ENCODE results near the gene FAM180B. TPM values are rescaled to one million over a fixed set of nuclear protein-coding genes. Genes with fewer than 3 reads are reported as not detected.

The FAM180B gene
- total and polyA plus RNA-seq, 2 of the 8 experiments (the other 6 are each of a cell fraction or from before 2014, with no cell fraction given) = 0.09 TPM; not detected in 1

DNA sequence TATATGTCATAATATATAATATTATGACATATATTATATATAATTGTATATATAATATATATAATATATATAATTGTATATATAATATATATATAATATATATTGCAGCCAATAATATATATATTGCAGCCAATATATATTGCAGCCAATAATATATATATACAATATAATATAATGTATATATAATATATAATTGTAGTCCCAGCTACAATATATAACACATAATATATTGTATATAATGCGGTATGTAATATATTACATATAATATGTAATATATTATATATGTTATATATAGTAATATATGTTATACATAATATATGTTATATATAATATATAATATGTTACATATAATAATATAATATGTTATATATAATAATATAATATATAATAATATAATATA, 27.8 kb upstream of the FAM180B start (continued):
- TF ChIP-seq, protein P1, sequence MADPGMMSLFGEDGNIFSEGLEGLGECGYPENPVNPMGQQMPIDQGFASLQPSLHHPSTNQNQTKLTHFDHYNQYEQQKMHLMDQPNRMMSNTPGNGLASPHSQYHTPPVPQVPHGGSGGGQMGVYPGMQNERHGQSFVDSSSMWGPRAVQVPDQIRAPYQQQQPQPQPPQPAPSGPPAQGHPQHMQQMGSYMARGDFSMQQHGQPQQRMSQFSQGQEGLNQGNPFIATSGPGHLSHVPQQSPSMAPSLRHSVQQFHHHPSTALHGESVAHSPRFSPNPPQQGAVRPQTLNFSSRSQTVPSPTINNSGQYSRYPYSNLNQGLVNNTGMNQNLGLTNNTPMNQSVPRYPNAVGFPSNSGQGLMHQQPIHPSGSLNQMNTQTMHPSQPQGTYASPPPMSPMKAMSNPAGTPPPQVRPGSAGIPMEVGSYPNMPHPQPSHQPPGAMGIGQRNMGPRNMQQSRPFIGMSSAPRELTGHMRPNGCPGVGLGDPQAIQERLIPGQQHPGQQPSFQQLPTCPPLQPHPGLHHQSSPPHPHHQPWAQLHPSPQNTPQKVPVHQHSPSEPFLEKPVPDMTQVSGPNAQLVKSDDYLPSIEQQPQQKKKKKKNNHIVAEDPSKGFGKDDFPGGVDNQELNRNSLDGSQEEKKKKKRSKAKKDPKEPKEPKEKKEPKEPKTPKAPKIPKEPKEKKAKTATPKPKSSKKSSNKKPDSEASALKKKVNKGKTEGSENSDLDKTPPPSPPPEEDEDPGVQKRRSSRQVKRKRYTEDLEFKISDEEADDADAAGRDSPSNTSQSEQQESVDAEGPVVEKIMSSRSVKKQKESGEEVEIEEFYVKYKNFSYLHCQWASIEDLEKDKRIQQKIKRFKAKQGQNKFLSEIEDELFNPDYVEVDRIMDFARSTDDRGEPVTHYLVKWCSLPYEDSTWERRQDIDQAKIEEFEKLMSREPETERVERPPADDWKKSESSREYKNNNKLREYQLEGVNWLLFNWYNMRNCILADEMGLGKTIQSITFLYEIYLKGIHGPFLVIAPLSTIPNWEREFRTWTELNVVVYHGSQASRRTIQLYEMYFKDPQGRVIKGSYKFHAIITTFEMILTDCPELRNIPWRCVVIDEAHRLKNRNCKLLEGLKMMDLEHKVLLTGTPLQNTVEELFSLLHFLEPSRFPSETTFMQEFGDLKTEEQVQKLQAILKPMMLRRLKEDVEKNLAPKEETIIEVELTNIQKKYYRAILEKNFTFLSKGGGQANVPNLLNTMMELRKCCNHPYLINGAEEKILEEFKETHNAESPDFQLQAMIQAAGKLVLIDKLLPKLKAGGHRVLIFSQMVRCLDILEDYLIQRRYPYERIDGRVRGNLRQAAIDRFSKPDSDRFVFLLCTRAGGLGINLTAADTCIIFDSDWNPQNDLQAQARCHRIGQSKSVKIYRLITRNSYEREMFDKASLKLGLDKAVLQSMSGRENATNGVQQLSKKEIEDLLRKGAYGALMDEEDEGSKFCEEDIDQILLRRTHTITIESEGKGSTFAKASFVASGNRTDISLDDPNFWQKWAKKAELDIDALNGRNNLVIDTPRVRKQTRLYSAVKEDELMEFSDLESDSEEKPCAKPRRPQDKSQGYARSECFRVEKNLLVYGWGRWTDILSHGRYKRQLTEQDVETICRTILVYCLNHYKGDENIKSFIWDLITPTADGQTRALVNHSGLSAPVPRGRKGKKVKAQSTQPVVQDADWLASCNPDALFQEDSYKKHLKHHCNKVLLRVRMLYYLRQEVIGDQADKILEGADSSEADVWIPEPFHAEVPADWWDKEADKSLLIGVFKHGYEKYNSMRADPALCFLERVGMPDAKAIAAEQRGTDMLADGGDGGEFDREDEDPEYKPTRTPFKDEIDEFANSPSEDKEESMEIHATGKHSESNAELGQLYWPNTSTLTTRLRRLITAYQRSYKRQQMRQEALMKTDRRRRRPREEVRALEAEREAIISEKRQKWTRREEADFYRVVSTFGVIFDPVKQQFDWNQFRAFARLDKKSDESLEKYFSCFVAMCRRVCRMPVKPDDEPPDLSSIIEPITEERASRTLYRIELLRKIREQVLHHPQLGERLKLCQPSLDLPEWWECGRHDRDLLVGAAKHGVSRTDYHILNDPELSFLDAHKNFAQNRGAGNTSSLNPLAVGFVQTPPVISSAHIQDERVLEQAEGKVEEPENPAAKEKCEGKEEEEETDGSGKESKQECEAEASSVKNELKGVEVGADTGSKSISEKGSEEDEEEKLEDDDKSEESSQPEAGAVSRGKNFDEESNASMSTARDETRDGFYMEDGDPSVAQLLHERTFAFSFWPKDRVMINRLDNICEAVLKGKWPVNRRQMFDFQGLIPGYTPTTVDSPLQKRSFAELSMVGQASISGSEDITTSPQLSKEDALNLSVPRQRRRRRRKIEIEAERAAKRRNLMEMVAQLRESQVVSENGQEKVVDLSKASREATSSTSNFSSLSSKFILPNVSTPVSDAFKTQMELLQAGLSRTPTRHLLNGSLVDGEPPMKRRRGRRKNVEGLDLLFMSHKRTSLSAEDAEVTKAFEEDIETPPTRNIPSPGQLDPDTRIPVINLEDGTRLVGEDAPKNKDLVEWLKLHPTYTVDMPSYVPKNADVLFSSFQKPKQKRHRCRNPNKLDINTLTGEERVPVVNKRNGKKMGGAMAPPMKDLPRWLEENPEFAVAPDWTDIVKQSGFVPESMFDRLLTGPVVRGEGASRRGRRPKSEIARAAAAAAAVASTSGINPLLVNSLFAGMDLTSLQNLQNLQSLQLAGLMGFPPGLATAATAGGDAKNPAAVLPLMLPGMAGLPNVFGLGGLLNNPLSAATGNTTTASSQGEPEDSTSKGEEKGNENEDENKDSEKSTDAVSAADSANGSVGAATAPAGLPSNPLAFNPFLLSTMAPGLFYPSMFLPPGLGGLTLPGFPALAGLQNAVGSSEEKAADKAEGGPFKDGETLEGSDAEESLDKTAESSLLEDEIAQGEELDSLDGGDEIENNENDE (IDR thresholded peaks at IDR 0.05; ENCODE audit: insufficient replicate concordance, low read length) = no peak
- no peak for TF ChIP-seq SIX5 (IDR thresholded peaks at IDR 0.05; ENCODE audit: low read depth, low read length)
- TF ChIP-seq, protein P2, sequence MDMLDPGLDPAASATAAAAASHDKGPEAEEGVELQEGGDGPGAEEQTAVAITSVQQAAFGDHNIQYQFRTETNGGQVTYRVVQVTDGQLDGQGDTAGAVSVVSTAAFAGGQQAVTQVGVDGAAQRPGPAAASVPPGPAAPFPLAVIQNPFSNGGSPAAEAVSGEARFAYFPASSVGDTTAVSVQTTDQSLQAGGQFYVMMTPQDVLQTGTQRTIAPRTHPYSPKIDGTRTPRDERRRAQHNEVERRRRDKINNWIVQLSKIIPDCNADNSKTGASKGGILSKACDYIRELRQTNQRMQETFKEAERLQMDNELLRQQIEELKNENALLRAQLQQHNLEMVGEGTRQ (IDR thresholded peaks at IDR 0.05; ENCODE audit: low read length) = no peak
- no peak for TF ChIP-seq MAFK (IDR thresholded peaks at IDR 0.05; ENCODE audit: low read depth, low read length)
- no peak for TF ChIP-seq POLR2A (IDR thresholded peaks at IDR 0.05; ENCODE audit: control extremely low read depth in 1 of 2, low read depth in 2 of 2, low read length in 2 of 2)
- TF ChIP-seq RXRA (IDR thresholded peaks at IDR 0.05; ENCODE audit: insufficient read depth, low read depth, low read length) = no peak
- TF ChIP-seq NANOG (IDR thresholded peaks at IDR 0.05; ENCODE audit: insufficient read depth, low read depth, low read length, poor library complexity, severe bottlenecking) = no peak
- no peak for TF ChIP-seq KDM5A (IDR thresholded peaks at IDR 0.05; ENCODE audit: low read length)
- no peak for TF ChIP-seq SP1 (IDR thresholded peaks at IDR 0.05; ENCODE audit: low read depth, low read length)
- TF ChIP-seq TCF12 (IDR thresholded peaks at IDR 0.05; ENCODE audit: low read depth, low read length) = no peak
- no peak for TF ChIP-seq HDAC2 (IDR thresholded peaks at IDR 0.05; ENCODE audit: borderline replicate concordance in 1 of 2, low read depth in 2 of 2, low read length in 2 of 2)
